SK-N-MC (cell line): ENCODE results near the gene IST1.

Source experiments
- DNase-seq: peaks from one replicate; pipeline ENCODE4 v3.0.0-alpha.2; 2011; ENCODE audit warnings: low read depth, low spot score
- H3K27ac ChIP-seq: fragments of 200-600 bp; sonication (generic); 2 replicates; pipeline ENCODE4 v1.5.1; 2016; ENCODE audit warnings: mixed run types
- H3K36me3 ChIP-seq: fragments of 200-600 bp; sonication (generic); 2 replicates; pipeline ENCODE4 v1.6.1; 2017; ENCODE audit warnings: antibody characterized with exemption, low read length, mixed read lengths; ENCODE audit not compliant: insufficient read depth
- H3K4me3 ChIP-seq: fragments of 200-600 bp; sonication (generic); 2 replicates; pipeline ENCODE4 v1.5.1; 2016
- H3K9ac ChIP-seq: fragments of 200-600 bp; sonication (generic); 2 replicates; pipeline ENCODE4 v1.8.0; 2017; ENCODE audit warnings: mixed run types, mixed read lengths; ENCODE audit not compliant: insufficient read length
- H3K9me3 ChIP-seq: fragments of 200-600 bp; sonication (generic); 2 replicates; pipeline ENCODE4 v1.6.1; 2017; ENCODE audit warnings: low read depth, mild to moderate bottlenecking, antibody characterized with exemption, low read length, moderate library complexity, mixed read lengths
- EZH2 ChIP-seq: fragments of 200-600 bp; sonication (generic); IDR thresholded peaks from one replicate; pipeline ENCODE4 v1.6.1; 2017; ENCODE audit warnings: antibody characterized with exemption
- FOXP2 ChIP-seq: optimal IDR thresholded peaks from 2 replicates; pipeline ENCODE3; 2011; ENCODE audit warnings: mild to moderate bottlenecking, moderate library complexity; ENCODE audit not compliant: insufficient read depth; ENCODE audit errors: extremely low read length, control extremely low read depth
- POLR2AphosphoS5 ChIP-seq: IDR thresholded peaks from 2 replicates; pipeline ENCODE4 v1.6.1; 2012; ENCODE audit warnings: mild to moderate bottlenecking, low read depth, low read length, borderline replicate concordance

The IST1 gene

DNA sequence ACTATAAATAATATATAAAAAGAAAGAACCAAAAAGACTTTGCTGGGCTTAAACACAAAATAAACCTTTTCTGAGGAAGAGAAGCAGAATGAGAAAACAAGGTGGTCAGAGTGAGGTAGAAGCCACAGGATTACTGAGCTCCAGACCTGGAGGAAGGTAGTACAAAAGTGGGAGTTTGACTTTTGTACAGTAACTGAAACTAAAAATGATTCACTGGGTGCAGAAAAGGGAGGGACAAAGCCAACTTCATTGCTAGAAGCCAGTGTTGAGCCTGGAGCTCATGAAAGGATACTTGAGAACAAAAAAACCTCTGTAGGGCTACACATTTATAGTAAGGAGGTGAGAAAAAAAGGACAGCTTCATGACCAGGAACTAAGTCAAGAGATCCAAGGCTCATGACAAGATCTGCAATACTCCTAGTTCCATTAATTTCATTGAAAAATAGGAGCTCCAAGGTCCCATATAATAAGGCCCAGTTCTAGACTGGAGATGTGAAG, 59.4 kb downstream of the IST1 start:
- H3K4me3 ChIP-seq = no peak overlapping the region
- no peak overlapping the region for H3K27ac ChIP-seq
- H3K9me3 ChIP-seq = no peaks in the 10 kb centered on the region
- TF ChIP-seq EZH2 = no peak
- no peak for TF ChIP-seq FOXP2
- no peak for TF ChIP-seq POLR2AphosphoS5
- no peak for DNase-seq
- no peak overlapping the region for H3K9ac ChIP-seq
- no peaks in the 10 kb centered on the region for H3K36me3 ChIP-seq

DNA sequence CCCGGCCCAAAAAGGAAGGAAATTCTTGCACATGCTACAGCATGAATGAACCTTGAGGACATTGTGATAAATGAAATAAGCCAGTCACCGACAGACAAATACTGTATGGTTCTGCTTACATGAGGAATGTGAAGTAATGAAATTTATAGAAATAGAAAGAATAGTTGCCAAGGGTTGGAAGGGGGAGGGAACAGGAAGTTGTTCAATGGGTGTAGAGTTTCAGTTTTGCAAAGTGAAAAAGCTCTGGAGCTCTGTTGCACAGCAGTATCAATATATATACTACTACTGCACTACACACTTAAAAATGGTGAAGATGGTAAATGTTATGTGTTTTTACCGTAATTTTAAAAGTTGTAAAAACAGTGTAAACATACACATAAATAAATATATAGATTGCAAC, 61.2 kb downstream of the IST1 start:
- Histone ChIP-seq H3K9me3 (no peaks in the 10 kb centered on the region), H3K27ac (no peak overlapping the region), H3K4me3 (no peak overlapping the region), H3K36me3 (no peaks in the 10 kb centered on the region), H3K9ac (no peak overlapping the region)
- DNase-seq = no peak
- TF ChIP-seq EZH2 (no peak), POLR2AphosphoS5 (no peak), FOXP2 (no peak)

DNA sequence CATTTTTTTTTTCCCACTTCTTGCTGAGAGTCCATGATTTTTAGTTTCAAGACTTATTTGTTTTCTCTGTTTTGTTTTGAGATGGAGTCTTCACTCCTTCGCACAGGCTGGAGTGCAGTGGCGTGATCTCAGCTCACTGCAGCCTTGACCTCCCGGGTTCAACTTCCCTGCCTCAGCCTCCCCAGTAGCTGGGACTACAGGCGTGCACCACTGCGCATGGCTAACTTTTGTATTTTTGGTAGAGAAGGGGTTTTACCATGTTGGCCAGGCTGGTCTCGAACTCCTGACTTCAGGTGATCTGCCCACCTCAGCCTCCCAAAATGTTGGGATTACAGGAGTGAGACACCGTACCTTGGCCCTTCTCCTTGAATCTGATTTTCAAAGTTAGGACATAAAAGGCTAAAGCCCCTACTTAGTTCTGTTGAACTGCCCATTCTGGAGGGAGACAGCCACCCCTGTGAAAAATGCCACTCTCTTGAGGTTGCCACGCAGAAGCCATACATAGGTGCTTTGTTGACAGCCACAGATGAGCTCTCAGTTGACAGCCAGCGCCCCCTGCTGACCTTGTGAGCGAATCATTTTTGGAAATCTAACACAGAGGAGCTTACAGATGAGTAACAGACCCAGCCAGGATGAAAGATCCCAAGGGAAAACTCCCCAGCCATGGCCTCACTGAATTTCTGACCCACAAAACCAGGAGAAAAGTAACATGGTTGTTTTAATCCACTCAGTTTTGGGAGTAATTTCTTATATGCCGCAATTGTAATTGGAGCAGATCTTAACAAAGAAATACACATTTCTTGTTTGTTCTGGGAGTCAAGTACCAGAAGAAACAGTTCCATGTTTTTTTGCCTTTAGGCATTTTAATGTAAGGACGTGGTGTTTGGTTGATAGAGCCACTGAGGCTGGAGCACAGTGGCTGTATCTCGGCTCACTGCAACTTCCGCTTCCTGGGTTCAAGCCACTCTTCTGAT, 66.0 kb downstream of the IST1 start:
- TF ChIP-seq POLR2AphosphoS5 = no peak
- TF ChIP-seq FOXP2 = no peak
- no peak for TF ChIP-seq EZH2
- peak; percentile 28 for DNase-seq
- H3K9me3 ChIP-seq = no peaks in the 10 kb centered on the region
- H3K4me3 ChIP-seq = no peak overlapping the region
- no peak overlapping the region for H3K9ac ChIP-seq
- no peak overlapping the region for H3K27ac ChIP-seq
- H3K36me3 ChIP-seq = no peaks in the 10 kb centered on the region

DNA sequence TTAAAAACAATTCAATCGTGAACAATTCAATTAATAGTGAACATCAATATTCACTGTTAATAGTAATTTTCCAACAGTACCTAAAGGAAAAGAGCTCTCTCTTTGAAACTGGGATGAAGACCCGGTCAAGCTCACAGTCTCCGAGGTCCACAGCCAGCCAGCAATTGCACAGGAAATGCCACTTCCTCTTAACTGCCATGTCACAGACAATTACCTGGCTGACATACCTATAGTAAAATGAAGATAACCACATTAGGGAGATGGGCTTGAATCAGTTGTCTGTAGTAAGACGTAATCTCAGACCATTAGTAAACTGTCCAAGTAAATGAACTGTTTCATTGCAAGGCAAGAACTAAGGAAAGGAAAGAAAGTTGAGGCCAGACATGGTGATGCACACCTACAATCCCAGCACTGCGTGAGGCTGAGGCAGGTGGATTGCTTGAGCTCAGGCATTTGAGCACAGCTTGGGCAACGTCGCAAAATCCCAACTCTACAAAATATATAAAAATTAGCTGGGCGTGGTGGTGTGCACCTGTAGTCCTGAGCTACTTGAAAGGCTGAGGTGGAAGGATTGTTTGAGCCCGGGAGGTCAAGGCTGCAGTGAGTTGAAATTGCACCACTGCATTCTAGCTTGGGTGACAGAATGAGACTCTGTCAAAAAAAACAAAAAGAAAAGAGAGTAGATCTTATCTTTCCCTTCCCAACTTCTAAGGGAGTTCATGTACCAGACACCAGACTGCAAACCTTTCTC, 68.0 kb downstream of the IST1 start:
- no peaks in the 10 kb centered on the region for H3K9me3 ChIP-seq
- no peak overlapping the region for H3K27ac ChIP-seq
- H3K9ac ChIP-seq = no peak overlapping the region
- H3K4me3 ChIP-seq = no peak overlapping the region
- TF ChIP-seq EZH2 (no peak), POLR2AphosphoS5 (no peak), FOXP2 (no peak)
- H3K36me3 ChIP-seq = no peaks in the 10 kb centered on the region
- no peak for DNase-seq

DNA sequence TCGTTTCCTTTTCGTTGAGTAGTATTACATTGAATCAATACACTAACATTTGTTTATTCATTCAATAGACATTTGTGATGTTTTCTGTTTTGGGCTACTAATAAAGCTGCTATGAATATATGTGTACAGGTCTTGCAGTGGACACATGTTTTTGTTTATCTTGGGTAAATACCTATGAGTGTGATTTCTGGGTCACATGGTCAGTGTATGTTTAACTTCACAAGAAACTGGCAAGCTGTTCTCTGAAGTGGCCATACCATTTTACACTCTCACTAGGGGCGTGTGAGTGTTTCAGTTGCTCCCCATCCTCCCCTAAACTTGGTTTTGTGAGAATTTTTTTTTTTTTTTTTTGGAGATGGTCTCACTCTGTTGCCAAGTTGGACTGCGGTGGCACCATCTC, 69.9 kb downstream of the IST1 start:
- no peak for DNase-seq
- Histone ChIP-seq H3K27ac (no peak overlapping the region), H3K4me3 (no peak overlapping the region), H3K9me3 (no peaks in the 10 kb centered on the region), H3K9ac (no peak overlapping the region), H3K36me3 (no peaks in the 10 kb centered on the region)
- TF ChIP-seq POLR2AphosphoS5 (no peak), FOXP2 (no peak), EZH2 (no peak)

DNA sequence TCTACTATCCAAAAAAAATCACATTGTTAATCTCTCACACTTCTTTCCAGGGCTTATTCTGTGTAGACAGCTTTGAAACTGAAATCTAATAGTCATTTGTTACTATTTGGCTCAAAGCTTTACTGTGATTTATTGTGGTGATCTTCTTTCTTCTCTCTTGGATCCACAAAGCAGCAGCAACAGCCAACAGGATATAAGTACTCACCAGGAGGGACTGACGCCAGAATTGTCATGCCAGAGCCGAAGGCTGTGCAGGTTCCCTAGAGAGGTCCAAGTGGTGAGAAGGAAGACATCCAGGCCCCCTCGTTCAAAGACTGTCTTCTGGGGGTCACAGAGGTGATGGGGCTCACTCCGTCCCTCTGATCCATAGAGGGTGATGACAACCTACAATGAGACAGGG, 71.6 kb downstream of the IST1 start:
- H3K9me3 ChIP-seq = no peaks in the 10 kb centered on the region
- no peak for DNase-seq
- TF ChIP-seq POLR2AphosphoS5 = no peak
- no peak for TF ChIP-seq FOXP2
- no peak for TF ChIP-seq EZH2
- no peak overlapping the region for H3K9ac ChIP-seq
- H3K4me3 ChIP-seq = no peak overlapping the region
- no peak overlapping the region for H3K27ac ChIP-seq
- H3K36me3 ChIP-seq = no peaks in the 10 kb centered on the region

DNA sequence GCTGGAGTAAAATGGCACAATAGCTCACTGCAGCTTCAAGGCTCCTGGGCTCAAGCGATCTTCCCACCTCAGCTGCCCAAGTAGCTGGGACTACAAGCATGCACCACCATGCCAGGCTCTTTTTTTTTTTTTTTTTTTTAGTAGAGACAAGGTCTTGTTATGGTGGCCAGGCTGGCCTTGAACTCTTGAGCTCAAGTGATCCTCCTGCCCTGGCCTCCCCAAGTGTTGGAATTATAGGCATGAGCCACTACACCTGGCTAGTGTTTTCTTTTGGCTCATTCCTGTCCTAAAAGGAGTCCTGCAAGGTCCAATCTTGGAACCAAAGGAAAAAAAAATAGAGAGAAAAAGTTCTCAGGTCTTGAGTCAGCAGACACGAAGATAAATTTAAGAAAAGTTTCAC, 74.0 kb downstream of the IST1 start:
- Histone ChIP-seq H3K4me3 (no peak overlapping the region), H3K9me3 (no peaks in the 10 kb centered on the region), H3K9ac (no peak overlapping the region), H3K27ac (no peak overlapping the region), H3K36me3 (no peaks in the 10 kb centered on the region)
- no peak for DNase-seq
- no peak for TF ChIP-seq EZH2
- no peak for TF ChIP-seq FOXP2
- no peak for TF ChIP-seq POLR2AphosphoS5

DNA sequence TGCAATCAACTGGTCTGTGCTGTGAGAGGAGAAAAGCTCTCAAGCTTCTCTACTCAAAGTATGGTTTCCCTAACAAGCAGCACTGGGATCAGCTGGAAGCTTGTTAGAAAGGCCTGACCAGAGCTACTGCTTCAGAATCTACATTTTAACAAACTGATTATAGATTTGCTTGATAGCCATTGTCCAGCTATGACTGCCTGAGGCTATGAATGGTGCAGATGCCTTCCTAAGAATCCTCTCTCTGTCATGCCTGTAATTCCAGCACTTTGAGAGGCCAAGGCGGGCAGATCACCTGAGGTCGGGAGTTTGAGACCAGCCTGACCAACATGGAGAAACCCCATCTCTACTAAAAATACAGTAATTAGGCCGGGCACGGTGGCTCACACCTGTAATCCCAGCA, 76.2 kb downstream of the IST1 start:
- no peak for TF ChIP-seq FOXP2
- no peak for TF ChIP-seq POLR2AphosphoS5
- TF ChIP-seq EZH2 = no peak
- Histone ChIP-seq H3K9ac (no peak overlapping the region), H3K9me3 (no peaks in the 10 kb centered on the region), H3K36me3 (no peaks in the 10 kb centered on the region), H3K27ac (no peak overlapping the region), H3K4me3 (no peak overlapping the region)
- DNase-seq = no peak

DNA sequence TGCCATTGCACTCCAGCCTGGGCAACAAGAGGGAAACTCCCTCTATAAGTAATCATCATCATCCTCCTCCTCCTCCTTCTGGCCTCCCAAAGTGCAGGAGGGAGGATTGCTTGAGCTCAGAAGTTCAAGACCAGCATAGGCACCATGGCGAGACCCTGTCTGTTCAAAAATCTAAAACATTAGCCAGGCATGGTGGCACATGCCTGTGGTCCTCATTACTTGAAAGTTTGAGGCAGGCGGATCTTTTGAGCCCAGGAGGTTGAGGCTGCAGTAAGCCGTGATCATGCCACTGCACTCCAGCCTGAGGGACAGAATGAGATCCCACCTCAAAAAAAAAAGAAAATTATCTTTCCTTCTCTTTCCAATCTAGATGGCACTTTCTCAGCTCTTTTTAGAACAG, 77.0 kb downstream of the IST1 start:
- H3K9ac ChIP-seq = no peak overlapping the region
- H3K9me3 ChIP-seq = no peaks in the 10 kb centered on the region
- H3K4me3 ChIP-seq = no peak overlapping the region
- no peaks in the 10 kb centered on the region for H3K36me3 ChIP-seq
- no peak for TF ChIP-seq POLR2AphosphoS5
- no peak for TF ChIP-seq FOXP2
- TF ChIP-seq EZH2 = no peak
- no peak for DNase-seq
- H3K27ac ChIP-seq = no peak overlapping the region
